ENCODE data around the gene ADSS2.

GRCh38 chr1:244371242-244372141, 80.2 kb downstream of the ADSS2 start:
- TF ChIP-seq CTCF (IDR thresholded peaks at IDR 0.05; ENCODE audit: borderline replicate concordance, extremely low read depth, low read length, poor library complexity, severe bottlenecking), result no peak
- TF ChIP-seq EZH2 (IDR thresholded peaks at IDR 0.05; ENCODE audit: borderline replicate concordance, low read depth, low read length, severe bottlenecking), result no peak
